Lower lobe of right lung (tissue), 2 donors: ENCODE results near the gene ADAP1. TPM values are rescaled to one million over a fixed set of nuclear protein-coding genes. Genes with fewer than 3 reads are reported as not detected.

Source experiments
- ATAC-seq, 2 donors: fragments of 200-7000 bp; cut with Tn5 transposase; one replicate each; pipeline ENCODE4 v1.9.1; 2020 to 2022; ENCODE audit warnings: mild to moderate bottlenecking in 2 of 2, moderate library complexity in 2 of 2
- DNase-seq: peaks from one replicate; pipeline ENCODE4 v3.0.0-alpha.2; 2020
- H3K27ac ChIP-seq: fragments of 200-600 bp; one replicate; pipeline ENCODE4 v1.8.0; 2022
- H3K27me3 ChIP-seq: fragments of 200-600 bp; one replicate; pipeline ENCODE4 v1.8.0; 2022; ENCODE audit warnings: low read depth
- H3K36me3 ChIP-seq: fragments of 200-600 bp; one replicate; pipeline ENCODE4 v1.8.0; 2022; ENCODE audit warnings: mild to moderate bottlenecking
- H3K4me1 ChIP-seq: fragments of 200-600 bp; one replicate; pipeline ENCODE4 v1.8.0; 2022
- H3K4me3 ChIP-seq: fragments of 200-600 bp; one replicate; pipeline ENCODE4 v1.8.0; 2022; ENCODE audit warnings: mild to moderate bottlenecking
- H3K9me3 ChIP-seq: fragments of 200-600 bp; one replicate; pipeline ENCODE4 v1.8.0; 2022
- CTCF ChIP-seq: fragments of 200-600 bp; IDR thresholded peaks from one replicate; pipeline ENCODE4 v1.8.0; 2022; ENCODE audit warnings: antibody characterized with exemption, mild to moderate bottlenecking
- intact Hi-C: fragments of 100-400 bp; cut with DNase I; formaldehyde crosslinking; loops from one replicate; pipeline ENCODE4 v1.11.0; 2022
- total RNA-seq: library from RNA; stranded (reverse); fragmentation: NEBNext Ultra II Directional; extraction: Animal tissue kit (Norgen Biotek cat#: 25700); gene quantifications from one replicate; pipeline ENCODE4 v1.2.1, GENCODE V29; 2021
- donor health status: DM: no; HTN: yes; CAD: no; lungs with severe emphysema.

Gene ADAP1
- total RNA-seq, 1 donor from 2014 or later, result 33.9 TPM

GRCh38 chr7:932651-932975 is 21.9 kb downstream of the ADAP1 start:
- Histone ChIP-seq H3K4me1 (no peaks in the 10 kb centered on the region), H3K27ac (no peak overlapping the region), H3K4me3 (no peak overlapping the region), H3K27me3 (no peaks in the 10 kb centered on the region), H3K36me3 (no peaks in the 10 kb centered on the region), H3K9me3 (no peaks in the 10 kb centered on the region)
- intact Hi-C loops, result no loop called here
- DNase-seq (peak; percentile 38), ATAC-seq (no peak)
- TF ChIP-seq CTCF, result no peak

GRCh38 chr7:931871-932650 is 22.4 kb downstream of the ADAP1 start:
- no peaks in the 10 kb centered on the region for H3K9me3 ChIP-seq

GRCh38 chr7:930975-931758 is 23.3 kb downstream of the ADAP1 start:
- Histone ChIP-seq H3K27ac (no peak overlapping the region), H3K27me3 (no peaks in the 10 kb centered on the region), H3K4me1 (no peaks in the 10 kb centered on the region), H3K9me3 (no peaks in the 10 kb centered on the region), H3K4me3 (no peak overlapping the region), H3K36me3 (no peaks in the 10 kb centered on the region)
- TF ChIP-seq CTCF, result no peak
- intact Hi-C loops, result no loop called here
- DNase-seq (peak; percentile 48), ATAC-seq (no peak)

More at GRCh38 chr7:931871-932650, 22.4 kb downstream of the ADAP1 start:
- TF ChIP-seq CTCF, result no peak
- Histone ChIP-seq H3K27me3 (no peaks in the 10 kb centered on the region), H3K27ac (no peak overlapping the region), H3K4me3 (no peak overlapping the region), H3K36me3 (no peaks in the 10 kb centered on the region), H3K4me1 (no peaks in the 10 kb centered on the region)
- intact Hi-C loops, result no loop called here
- DNase-seq, result peak; percentile 39
- no peak for ATAC-seq

GRCh38 chr7:929311-929711 is 25.2 kb downstream of the ADAP1 start:
- DNase-seq (peak; percentile 36), ATAC-seq (no peak)
- intact Hi-C loops, result no loop called here
- H3K36me3 ChIP-seq, result no peaks in the 10 kb centered on the region
- H3K4me1 ChIP-seq, result peaks cover 6% of the 10 kb centered on the region
- no peak overlapping the region for H3K27ac ChIP-seq
- no peaks in the 10 kb centered on the region for H3K9me3 ChIP-seq
- H3K4me3 ChIP-seq, result no peak overlapping the region
- H3K27me3 ChIP-seq, result no peaks in the 10 kb centered on the region
- TF ChIP-seq CTCF, result no peak

GRCh38 chr7:927031-927671 is 27.3 kb downstream of the ADAP1 start:
- Histone ChIP-seq H3K4me1 (peaks cover 21% of the 10 kb centered on the region), H3K4me3 (no peak overlapping the region), H3K27ac (no peak overlapping the region), H3K27me3 (no peaks in the 10 kb centered on the region), H3K36me3 (no peaks in the 10 kb centered on the region), H3K9me3 (no peaks in the 10 kb centered on the region)
- ATAC-seq (no peak), DNase-seq (peak; percentile 43)
- intact Hi-C loops, result no loop called here
- no peak for TF ChIP-seq CTCF
